Gastrocnemius medialis (tissue), 4 donors: Measurements from ENCODE around the gene RNF41.

Experiments used
- POLR2A ChIP-seq, 2 donors: fragments of 450-650 bp; IDR thresholded peaks; one replicate each; pipeline ENCODE4 v1.6.1; 2017; ENCODE audit warnings: antibody characterized with exemption in 2 of 2, mild to moderate bottlenecking in 2 of 2, moderate library complexity in 2 of 2
- TF ChIP-seq, protein P1 (sequence below), 5 experiments: fragments of 450-650 bp in 3 of 5; fragments of 200-600 bp in 2 of 5; sonication (generic) in 2 of 5; IDR thresholded peaks in 4 of 5; conservative IDR thresholded peaks in 1 of 5; 1 replicate in 4 of 5; 2 replicates in 1 of 5; pipeline ENCODE4 v1.5.1; 2016 to 2019; ENCODE audit warnings: antibody characterized with exemption in 5 of 5, mild to moderate bottlenecking in 3 of 5, moderate library complexity in 3 of 5

DNA sequence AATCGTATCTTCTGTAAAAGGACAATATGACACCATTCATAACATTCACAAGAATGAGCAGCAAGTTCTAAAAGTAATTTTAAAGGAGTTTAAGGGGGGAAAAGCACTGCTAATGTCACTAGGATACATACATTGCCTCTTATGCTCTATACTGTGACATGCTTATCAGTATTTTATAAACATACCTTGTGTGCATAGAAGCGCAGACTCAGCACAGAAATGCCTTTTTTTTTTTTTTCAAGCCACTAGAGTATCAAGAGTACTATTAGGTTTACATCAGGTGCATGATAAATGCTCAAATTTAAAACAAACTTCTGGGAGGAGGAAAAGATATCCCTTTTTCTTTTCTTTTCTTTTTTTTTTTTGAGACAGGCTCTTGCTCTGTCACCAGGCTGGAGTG, 18.9 kb downstream of the RNF41 start:
- TF ChIP-seq, protein P1, sequence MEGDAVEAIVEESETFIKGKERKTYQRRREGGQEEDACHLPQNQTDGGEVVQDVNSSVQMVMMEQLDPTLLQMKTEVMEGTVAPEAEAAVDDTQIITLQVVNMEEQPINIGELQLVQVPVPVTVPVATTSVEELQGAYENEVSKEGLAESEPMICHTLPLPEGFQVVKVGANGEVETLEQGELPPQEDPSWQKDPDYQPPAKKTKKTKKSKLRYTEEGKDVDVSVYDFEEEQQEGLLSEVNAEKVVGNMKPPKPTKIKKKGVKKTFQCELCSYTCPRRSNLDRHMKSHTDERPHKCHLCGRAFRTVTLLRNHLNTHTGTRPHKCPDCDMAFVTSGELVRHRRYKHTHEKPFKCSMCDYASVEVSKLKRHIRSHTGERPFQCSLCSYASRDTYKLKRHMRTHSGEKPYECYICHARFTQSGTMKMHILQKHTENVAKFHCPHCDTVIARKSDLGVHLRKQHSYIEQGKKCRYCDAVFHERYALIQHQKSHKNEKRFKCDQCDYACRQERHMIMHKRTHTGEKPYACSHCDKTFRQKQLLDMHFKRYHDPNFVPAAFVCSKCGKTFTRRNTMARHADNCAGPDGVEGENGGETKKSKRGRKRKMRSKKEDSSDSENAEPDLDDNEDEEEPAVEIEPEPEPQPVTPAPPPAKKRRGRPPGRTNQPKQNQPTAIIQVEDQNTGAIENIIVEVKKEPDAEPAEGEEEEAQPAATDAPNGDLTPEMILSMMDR (IDR thresholded peaks at IDR 0.05 in 4 of 5, conservative IDR thresholded peaks at IDR 0.05 in 1 of 5) = no peak
- TF ChIP-seq POLR2A (IDR thresholded peaks at IDR 0.05) = no peak
